CD4-positive, alpha-beta T cell treated with Interleukin-2 at 100 ng/mL for 4 hours (primary cell): ENCODE measurements around the gene CHD2.

Experiments used
- DNase-seq: peaks from one replicate; pipeline ENCODE4 v3.0.0-alpha.2; 2020; ENCODE audit warnings: low spot score

The CHD2 gene

GRCh38 chr15:92932946-92933649, 33.0 kb downstream of the CHD2 start:
- DNase-seq = no peak

GRCh38 chr15:92933831-92934230, 33.7 kb downstream of the CHD2 start:
- no peak for DNase-seq

DNA sequence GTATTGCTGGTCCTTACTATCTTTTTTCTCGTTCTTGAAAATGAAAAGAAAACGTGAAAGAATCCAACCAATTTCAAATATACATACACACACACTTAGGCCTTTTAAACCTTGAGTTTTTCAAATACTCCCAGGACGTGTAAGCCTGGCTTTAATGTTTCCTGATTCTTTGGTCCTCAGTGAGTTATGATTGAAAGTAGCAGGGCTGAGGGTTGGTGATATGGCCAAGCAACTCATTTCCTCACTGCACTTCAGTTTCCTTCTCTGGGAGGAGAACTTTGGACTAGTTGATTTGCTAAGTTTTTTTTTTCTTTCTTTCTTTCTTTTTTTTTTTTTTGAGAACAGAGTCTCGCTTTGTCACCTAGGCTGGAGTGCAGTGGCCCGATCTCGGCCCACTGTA, 34.6 kb downstream of the CHD2 start:
- DNase-seq = no peak

DNA sequence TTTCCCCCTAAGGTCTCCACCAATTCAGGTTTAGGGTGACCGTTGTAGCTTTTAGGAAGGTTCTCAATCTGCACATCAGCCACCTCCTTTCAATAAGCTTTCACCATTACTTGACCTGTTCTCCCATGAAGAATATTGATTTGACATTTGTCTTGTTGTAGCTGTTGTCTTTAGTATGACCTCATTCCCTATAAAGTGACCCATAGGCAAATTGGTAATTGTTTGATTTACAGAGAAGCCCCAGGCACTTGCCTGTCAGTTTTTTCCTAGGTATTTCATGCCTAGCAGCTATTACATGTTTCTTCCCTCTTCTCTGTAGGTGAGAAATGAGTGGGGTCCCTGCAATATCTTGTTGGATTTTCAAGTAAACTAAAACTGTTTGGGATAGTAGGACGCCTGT, 36.0 kb downstream of the CHD2 start:
- no peak for DNase-seq

GRCh38 chr15:92936693-92937092, 36.6 kb downstream of the CHD2 start:
- DNase-seq = no peak

DNA sequence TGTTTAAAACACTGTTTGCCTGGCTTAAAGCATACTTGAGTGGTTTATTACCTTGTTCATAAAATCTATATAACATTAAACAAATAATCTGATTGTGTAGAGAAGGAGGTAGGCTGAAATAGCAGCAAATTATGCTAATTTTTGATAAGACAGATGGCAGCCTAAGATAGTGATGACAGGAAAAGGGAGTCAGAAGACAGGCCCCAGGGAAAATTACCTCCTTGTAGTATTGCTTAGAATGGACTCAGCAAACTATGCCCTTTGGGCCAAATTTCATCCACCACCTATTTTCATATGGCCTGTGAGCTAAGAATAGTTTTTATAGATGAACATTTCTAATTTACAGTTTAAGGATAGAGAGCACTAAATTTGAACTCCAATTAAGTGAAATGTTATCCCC, 37.8 kb downstream of the CHD2 start:
- no peak for DNase-seq

GRCh38 chr15:92938387-92938786, 38.3 kb downstream of the CHD2 start:
- DNase-seq = no peak

GRCh38 chr15:92941668-92942067, 41.5 kb downstream of the CHD2 start:
- DNase-seq = no peak

DNA sequence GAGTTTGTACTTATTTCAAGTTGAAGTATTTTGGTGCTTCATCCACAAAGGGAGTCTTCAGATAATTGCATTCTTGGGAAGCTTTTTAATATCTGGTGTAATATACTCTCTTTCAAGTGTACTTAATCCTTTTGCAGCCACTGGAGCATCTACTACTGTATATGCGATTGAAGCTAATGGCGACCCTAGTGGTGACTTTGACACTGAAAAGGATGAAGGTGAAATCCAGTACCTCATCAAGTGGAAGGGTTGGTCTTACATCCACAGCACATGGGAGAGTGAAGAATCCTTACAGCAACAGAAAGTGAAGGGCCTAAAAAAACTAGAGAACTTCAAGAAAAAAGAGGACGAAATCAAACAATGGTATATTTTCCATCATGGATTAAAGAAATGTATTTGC, 42.6 kb downstream of the CHD2 start:
- DNase-seq = no peak

DNA sequence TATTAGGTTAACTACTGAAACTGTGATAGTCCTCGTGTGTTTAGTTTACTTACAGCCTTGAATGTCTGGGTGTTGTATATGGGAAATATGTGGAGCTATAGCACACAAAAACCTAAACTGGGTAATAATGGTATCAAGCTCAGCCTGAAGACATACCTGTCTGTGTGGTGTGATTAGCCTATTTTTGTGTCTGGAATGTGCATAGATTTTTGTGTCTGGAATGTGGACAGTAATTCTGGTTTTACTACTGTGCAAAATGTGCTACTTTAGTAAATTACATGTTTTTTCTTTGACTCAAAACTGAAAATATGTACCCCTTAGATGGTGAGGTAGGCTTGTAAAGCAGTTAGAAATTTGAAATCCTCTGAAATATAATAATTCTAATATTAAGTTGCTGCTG, 43.5 kb downstream of the CHD2 start:
- no peak for DNase-seq

- DNase-seq = no peak
Observed at GRCh38 chr15:92944946-92945521, 44.9 kb downstream of the CHD2 start.

DNA sequence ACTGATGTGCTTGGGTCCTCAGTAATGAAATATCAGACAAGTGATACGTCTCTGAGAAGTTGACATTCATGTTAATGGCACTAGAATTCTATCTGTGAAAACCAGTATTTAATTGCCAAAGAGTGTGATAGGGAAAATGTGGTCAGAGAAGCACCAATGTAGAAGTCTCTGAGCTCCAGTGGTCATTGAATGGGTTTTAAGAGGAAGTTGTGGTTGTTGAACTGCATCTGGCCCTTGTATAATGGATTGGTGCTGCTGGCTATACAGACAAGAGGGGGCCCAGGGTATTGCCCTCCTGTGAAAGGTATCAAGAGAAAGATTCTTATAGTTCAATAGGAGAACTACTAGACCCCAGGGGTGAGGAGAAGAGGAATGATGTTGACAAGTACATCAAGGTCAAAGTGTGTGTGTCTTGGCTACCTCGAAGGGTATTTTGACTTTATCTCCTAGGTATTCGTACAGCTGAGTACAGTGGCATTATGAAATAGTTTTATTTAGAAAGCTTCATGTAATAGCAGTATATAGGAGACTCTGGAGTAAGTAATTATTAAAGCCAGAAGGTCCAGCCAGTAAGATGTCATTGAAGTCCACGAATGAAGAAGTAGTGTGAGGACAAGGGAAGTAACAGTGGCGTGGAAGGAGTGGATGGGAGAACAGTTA, 47.1 kb downstream of the CHD2 start:
- no peak for DNase-seq

DNA sequence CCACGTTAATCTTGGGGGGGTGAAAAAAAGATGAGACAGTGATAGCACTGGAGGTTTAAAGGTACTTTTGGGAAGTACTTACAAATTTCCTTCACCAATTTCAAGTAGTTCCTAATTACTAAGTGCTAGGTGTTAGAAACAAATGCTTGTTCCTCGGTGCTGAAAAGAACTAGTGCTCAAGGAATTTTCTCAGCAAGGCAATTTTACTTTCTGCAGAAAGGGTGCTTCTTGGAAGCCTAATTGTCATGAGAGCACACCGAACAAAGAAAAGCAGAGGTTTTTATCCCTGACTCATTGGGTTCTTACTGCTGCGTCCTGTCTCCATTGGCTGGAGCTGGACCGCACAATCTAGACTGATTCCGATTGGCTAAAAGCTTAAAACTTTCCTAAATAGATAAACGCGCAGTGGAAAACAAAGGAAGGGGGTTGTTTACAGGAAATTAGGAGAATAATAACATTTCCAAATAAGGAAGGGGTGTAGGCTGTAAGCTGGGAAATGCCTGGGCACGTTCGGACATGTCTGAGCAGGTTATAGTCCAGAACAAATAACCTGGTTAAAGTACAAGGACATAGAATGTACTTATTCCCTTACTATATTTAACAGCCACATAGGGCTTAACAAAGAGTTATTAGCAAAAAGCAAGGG, 49.6 kb downstream of the CHD2 start:
- no peak for DNase-seq

- no peak for DNase-seq
Observed at GRCh38 chr15:92951800-92952457, 51.8 kb downstream of the CHD2 start.

DNA sequence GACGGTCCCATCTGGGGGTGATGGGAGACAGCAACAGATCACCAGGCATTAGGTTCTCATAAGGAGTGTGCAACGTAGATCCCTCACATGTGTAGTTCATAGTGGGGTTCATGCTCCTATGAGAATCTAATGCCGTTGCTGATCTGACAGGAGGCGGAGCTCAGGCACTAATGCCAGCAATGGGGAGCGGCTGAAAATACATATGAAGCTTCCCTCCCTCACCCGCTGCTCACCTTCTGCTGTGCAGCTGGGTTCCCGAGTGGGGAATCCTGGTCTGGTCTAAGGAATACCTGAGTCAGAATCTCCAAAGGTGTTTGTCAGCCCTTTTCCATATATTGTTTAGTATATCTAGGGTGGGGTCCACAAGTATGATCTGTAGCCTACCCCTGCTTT, 52.3 kb downstream of the CHD2 start:
- DNase-seq = no peak

DNA sequence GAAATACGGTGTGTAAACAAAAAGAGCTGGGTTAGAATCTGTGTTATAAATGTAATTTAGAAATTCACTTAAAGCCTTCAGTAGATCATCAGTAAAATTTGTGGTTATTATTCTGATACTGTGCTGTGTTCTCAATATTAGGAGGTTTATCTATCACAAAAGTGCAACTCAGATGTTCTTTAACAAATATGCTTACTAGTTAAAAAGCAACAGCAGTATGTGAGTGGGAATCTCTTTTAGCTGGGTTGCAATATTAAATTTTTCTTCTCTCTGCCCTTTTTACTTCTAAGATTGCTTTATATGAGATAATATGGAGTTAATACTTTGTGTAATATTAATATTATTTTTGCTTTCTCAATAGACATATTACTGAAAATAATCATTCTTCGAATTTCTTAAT, 53.4 kb downstream of the CHD2 start:
- no peak for DNase-seq

GRCh38 chr15:92954002-92954401, 53.9 kb downstream of the CHD2 start:
- DNase-seq = no peak

- DNase-seq = no peak
Observed at GRCh38 chr15:92954578-92954977, 54.5 kb downstream of the CHD2 start.

GRCh38 chr15:92955706-92956105, 55.6 kb downstream of the CHD2 start:
- DNase-seq = no peak

DNA sequence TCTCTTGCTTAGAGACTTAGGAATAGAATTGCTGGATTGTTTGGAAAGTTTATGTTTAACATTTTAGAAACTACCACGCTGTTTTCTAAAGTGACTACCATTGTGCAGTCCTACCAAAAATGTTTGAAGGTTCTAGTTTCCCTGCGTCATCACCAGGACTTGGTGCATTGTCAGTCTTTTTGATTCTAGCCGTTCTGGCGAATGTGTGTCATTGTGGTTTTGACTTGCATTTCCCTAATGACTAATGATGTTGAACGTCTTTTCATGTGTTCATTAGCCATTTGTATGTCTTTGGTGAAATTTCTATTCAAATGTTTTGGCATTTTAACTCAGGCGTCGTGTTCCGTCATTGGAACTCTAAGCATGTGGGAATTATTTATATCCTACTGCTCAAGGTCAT, 58.0 kb downstream of the CHD2 start:
- DNase-seq = peak; percentile 79

DNA sequence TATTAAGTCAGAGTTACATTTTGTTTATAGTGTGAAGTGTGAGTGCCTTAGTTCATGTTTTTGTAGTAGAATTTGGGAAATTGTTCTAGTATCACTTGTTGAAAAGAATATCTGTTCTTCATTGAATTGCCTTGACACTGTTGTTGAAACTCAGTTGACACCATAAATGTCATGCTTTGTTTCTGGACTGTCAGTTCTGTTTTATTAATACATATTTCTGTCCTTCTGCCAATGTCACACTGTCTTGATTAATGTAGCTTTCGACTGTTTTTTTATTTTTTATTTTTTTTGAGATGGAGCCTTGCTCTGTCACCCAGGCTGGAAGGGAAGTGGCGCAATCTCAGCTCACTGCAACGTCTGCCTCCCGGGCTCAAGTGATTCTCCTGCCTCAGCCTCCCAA, 59.1 kb downstream of the CHD2 start:
- no peak for DNase-seq

DNA sequence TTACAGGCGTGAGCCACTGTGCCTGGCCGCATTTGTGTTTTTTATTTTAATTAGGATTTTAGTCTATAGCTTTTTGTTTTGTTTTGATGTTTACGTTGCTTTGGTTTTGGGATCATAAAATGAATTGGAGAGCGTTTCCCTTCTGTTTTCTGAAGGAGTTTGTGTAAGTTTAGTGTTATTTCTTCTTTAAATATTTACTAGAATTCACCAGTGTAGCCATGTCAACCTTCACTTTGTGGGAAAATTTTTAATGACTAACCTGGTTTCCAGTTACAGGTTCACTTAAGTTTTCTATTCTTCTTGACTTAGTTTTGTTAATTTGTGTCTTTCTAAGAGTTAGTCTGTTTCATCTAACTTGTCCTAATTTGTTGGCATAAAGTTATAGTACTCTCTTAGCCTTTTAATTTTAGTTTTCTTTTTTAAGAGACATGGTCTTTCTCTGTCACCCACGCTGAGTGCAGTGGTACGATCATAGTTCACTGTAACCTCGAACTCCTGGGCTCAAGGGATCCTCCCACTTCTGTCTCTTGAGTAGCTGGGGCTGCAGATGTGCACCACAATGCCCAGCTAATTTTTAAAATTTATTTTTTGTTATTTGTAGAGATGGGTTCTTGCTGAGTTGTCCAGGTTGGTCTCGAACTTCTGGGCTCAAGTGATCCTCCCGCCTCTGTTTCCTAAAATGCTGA, 61.0 kb downstream of the CHD2 start:
- no peak for DNase-seq
